LNCaP clone FGC (cell line): ENCODE measurements around the gene DHRS4.
A peak's percentile ranks its signal among the peaks of the same experiment; 100 is the strongest.
"Not testable (repeated sequence)": the region's sequence is repeated elsewhere in the genome, so short reads cannot be mapped to it uniquely, and the experiment has no call there.

ENCODE experiments used
- DNase-seq: peaks from one replicate; pipeline ENCODE4 v3.0.0-alpha.2; 2011; ENCODE audit warnings: low read depth
- H3K4me3 ChIP-seq: 2 replicates; pipeline ENCODE4 v1.5.1; 2011; ENCODE audit warnings: mild to moderate bottlenecking, low read depth, low read length, control low read depth
- TF ChIP-seq, protein P1 (sequence below): IDR thresholded peaks from 2 replicates; pipeline ENCODE4 v1.5.1; 2012; ENCODE audit warnings: mild to moderate bottlenecking; ENCODE audit not compliant: control insufficient read depth, insufficient read depth; ENCODE audit errors: extremely low read depth

Gene DHRS4

DNA sequence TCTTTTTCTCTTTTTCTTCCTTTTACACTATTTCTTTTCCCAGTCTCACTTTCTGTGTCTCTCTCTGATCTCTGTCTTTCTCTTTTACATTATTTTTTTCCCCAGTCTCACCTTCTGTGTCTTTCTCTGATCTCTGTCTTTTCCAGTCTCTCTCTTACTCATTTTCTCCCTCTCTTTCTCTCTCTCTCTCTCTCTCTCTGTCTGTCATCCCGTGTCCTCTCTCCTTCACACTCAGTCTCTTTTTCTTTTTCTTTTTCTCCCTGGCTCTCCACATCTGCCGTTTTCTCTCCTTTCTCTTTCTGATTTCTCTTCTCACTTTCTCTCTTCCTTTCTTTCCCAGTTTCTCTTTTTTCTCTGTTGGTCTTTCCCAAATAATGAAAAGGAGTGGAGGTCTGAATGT, 57.5 kb downstream of the DHRS4 start:
- DNase-seq, result no peak
- TF ChIP-seq, protein P1, sequence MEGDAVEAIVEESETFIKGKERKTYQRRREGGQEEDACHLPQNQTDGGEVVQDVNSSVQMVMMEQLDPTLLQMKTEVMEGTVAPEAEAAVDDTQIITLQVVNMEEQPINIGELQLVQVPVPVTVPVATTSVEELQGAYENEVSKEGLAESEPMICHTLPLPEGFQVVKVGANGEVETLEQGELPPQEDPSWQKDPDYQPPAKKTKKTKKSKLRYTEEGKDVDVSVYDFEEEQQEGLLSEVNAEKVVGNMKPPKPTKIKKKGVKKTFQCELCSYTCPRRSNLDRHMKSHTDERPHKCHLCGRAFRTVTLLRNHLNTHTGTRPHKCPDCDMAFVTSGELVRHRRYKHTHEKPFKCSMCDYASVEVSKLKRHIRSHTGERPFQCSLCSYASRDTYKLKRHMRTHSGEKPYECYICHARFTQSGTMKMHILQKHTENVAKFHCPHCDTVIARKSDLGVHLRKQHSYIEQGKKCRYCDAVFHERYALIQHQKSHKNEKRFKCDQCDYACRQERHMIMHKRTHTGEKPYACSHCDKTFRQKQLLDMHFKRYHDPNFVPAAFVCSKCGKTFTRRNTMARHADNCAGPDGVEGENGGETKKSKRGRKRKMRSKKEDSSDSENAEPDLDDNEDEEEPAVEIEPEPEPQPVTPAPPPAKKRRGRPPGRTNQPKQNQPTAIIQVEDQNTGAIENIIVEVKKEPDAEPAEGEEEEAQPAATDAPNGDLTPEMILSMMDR, result no peak
- H3K4me3 ChIP-seq, result no peak overlapping the region

DNA sequence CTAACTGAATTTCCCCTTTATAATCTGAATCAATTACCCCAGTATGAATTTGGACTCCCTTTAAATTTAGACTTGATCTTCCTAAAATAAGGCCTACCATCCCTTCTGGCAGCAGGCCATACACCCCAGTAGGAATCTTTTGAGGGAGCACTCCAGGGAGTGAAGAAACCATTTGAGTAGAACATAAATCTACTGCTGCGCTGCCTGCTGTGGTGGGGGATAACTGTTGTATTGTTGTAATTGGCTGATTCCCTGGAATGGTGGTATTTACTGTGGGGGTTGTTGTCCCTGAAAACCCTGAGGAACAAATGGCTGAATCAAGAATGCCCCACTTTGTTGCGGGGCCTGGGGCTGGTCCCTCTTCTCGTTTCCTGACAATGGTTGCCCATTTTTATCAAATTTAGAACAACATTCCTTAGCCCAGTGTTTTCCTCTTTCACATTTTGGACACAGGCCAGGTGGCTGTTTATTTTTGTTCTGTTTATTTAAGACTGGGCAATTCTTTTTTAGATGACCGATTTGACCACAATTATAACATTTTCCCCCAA, 59.2 kb downstream of the DHRS4 start:
- not testable (repeated sequence) for H3K4me3 ChIP-seq, DNase-seq

DNA sequence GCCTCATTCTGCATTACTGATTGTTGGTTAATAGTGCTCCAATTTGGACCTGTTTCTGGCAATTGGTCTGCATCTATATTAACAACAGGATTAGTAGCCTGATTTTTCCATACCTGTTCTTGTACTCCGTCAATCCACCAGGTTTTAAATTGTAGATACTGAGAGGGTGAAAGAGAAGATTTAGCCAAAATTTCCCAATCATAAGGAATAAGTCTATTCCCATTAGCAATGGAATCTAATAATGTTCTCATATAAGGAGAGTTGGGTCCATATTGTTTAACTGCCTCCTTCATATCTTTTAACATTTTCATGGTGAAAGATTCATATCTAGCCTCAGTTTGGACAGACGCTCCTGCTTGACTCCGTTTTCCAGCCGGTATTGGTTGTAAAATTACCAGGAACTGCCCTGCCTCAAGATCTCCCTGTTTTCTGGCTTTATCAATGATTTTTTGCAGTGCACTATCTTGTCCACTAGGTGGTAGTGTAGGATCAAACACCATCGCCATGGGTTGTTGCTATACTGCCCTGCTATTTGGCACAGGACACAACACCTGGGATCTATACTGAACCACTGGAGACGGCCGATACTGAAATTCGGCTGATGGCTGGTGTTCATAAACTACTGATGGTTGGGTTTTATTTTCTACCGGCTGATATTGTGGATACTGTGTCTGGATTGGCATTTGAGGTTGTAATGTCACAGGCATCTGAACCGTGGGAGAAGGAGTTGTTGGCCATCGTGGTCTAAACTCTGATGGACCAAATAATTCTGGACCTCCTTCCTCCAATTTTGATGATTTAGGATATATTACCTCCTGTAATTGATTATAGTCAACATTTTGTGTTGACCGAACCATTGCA, 60.3 kb downstream of the DHRS4 start:
- no peak overlapping the region for H3K4me3 ChIP-seq
- TF ChIP-seq, protein P1, result peak; percentile 89
- DNase-seq, result peak; percentile 67

DNA sequence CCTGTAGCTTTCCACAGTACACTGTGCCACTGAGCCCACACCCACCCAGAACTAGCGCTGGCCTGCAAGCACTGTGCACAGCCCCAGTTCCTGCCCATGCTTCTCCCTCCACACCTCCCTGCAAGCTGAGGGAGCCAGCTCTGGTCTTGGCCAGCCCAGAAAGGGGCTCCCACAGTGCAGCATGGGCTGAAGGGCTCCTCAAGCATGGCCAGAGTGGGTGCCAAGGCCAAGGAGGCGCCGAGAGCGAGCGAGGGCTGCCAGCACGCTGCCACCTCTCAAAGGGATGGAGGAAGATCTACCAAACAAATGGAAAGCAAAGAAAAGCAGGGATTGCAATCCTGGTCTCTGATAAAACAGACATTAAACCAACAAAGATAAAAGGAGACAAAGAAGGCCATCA, 62.2 kb downstream of the DHRS4 start:
- DNase-seq, H3K4me3 ChIP-seq: not testable (repeated sequence)
